ENCODE measurements around the gene SLC4A3. TPM values are rescaled to one million over a fixed set of nuclear protein-coding genes. Genes with fewer than 3 reads are reported as not detected.

SLC4A3 gene
- polyA plus RNA-seq, 10 donors: 5.6 to 11.7 (median 7.3) TPM

DNA sequence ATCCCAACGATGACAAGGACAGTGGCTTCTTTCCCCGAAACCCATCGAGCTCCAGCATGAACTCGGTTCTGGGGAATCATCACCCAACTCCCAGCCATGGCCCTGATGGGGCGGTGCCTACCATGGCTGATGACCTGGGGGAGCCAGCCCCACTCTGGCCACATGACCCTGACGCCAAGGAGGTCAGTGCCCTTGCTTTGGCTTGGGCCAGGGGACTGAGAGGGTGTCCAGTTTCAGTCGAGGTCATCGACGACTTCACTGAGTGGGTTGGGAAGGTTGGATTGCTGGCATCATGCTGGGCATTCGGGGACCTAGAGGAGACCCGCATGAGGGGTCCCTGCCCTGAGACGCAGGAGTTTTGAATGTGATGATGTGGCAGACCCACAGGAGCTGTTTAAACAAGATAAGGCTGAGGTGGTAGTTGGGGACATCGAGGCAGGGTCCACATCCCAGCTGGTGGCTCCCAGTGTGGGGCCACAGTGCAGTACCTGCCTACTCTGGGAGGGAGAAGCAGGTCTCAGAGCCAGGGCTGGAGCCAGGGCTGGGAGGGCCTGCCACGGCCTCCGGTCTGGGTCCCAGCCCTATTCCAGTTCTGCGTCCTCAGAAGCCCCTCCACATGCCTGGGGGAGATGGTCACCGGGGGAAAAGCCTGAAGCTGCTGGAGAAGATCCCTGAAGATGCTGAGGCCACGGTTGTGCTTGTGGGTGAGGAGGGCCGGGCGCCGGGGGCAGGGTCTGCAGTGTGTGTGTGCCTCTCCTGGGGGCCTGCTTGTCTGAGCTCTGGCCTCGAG is 6.0 kb downstream of the SLC4A3 start:
- DNase-seq: no peak

DNA sequence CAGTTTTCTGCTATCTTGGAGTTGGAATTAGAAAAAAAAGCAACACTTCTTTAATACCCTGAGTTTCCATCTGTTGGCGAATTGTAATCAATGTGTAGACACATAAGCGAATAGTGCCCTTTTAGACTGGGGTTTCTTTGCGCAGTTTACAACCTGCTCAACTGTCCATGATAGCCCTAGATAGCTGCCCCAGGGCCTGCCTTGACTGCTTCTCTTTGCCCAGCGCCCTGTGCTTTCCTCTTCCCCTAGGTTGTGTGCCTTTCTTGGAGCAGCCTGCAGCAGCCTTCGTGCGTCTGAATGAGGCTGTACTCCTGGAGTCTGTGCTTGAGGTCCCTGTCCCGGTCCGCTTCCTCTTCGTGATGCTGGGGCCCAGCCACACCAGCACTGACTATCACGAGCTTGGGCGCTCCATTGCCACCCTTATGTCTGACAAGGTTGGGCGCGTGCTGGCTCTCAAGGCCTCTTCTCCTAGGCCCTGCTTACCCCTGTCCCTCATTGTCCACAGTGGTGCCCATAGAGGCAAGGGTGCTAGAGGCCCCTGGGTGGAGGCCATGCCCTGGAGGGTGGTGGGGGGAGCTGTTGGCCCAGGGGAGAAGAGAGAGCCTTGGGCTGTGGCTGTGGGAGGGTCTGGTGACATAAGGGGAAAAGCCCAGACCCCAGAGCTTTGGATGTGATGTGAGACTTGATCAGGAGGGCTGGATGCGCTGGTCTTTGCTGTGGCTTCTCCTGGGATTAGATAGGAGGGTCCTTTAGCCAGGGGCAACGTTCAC is 6.9 kb downstream of the SLC4A3 start:
- no peak for DNase-seq

DNA sequence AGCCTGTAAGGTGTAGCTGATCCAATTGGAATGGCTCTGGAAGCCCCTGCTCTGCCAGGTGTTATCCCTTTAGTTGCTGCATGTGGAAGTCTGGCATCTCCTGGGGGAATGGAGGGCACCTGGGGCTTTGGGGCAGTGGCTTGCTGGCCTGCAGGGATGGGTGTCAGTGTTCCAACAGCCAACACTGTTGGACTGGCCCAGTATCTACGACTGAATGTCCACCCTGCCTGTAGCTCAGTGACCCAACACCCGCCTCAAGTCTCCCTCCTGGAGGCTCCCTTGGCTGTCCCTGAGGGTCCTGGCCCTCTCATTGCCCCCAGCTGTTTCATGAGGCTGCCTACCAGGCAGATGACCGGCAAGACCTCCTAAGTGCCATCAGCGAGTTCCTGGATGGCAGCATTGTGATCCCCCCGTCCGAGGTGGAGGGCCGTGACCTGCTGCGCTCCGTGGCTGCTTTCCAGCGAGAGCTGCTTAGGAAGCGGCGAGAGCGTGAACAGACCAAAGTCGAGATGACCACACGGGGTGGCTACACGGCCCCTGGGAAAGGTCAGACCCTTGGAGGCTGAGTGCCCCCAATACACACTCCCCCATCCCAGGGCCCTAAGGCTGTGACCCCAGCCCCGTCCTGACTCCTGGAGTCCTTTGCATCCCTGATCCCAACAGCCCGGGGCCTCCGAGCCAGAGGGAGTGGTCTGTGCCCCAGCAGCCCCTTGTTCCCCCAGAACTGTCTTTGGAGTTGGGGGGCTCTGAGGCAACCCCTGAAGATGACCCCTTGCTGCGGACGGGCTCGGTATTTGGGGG is 7.7 kb downstream of the SLC4A3 start:
- DNase-seq: no peak

DNA sequence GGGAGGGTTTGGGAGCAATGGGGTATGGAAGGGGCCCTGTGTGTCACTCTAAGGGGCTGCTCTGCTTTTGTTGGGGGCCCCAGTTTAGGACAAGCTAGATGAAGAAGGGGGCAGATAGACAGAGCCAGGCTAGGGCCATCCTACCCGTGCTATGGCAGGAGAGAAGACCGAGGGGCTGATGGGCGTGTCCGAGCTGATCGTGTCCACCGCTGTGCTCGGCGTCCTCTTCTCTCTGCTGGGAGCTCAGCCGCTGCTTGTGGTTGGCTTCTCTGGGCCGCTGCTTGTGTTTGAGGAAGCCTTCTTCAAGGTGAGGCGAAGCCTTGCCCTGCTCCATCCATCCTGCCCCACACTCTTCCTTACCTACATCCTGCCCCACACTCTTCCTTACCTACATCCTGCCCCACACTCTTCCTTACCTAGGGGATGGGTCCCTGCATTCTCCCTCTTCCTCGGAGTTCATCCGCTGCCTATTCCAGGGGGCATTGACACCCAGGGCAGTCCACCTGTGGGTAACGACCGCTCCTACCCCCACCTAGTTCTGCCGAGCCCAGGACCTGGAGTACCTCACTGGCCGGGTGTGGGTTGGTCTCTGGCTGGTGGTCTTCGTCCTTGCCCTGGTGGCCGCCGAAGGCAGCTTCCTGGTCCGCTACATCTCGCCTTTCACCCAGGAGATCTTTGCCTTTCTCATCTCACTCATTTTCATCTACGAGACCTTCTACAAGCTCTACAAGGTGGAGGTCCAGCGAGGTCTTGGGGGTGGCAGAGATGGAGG is 8.9 kb downstream of the SLC4A3 start:
- DNase-seq: no peak

GRCh38 chr2:219636941-219637841 is 9.8 kb downstream of the SLC4A3 start:
- DNase-seq: no peak

GRCh38 chr2:219637842-219638185 is 10.4 kb downstream of the SLC4A3 start:
- no peak for DNase-seq

- no peak for DNase-seq
Measured at GRCh38 chr2:219638217-219638947, 11.0 kb downstream of the SLC4A3 start.

GRCh38 chr2:219638948-219639755 is 11.7 kb downstream of the SLC4A3 start:
- DNase-seq: no peak

DNA sequence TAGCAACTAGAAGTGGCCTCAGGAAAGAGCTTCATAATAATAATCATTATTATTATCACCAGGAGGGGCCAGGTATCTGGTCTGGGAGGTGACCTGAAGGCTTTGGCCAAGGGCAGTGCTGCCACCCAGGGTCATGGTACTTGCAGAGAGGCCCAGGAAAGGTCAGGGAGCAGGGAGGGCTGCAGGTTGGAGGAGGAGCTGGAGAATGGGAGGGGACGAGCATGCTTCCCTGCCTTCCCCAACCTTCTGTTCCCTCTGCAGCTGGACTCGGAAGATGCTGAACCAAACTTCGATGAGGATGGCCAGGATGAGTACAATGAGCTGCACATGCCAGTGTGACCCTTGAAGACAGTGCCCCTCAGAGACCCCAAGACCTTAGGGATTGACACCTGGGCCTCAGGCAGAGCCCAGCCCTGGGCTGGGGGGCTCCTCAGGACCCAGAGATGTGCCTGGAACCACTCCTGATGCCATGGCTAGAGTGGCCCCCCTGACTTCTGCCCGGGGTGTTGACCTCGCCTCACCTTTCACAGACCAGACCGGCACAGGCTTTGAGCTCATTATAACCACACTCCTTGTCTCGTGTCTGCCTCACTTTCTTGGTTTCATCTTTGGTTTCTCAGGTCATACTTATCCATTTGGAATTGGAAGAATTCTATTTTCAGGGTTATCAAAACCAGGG is 14.1 kb downstream of the SLC4A3 start:
- DNase-seq: no peak

- peak in 1 of 3 donors; percentile 53 for DNase-seq
Measured at GRCh38 chr2:219642069-219642454, 14.6 kb downstream of the SLC4A3 start.

GRCh38 chr2:219642465-219643083 is 15.1 kb downstream of the SLC4A3 start:
- DNase-seq: peak; percentile 92 to 97 (median 95)

DNA sequence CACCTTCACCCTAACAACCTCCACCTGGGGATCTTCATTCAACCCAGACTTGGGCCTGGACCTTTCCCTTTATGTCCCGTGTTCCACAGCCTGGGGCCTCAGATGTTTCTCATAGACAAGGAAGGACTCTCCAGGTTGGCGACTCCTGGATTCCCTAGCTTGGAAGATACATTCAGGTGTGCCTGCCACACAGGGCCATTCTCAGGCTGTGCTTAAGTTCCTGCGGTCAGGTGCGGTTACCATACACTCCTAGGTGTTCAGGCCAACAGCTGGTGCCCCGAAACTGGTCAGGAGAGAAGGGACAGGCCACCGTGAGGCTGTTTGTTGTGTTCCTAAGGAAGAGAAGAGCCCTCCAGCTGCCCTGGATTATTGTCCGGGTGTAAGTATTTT is 15.6 kb downstream of the SLC4A3 start:
- DNase-seq: no peak

DNA sequence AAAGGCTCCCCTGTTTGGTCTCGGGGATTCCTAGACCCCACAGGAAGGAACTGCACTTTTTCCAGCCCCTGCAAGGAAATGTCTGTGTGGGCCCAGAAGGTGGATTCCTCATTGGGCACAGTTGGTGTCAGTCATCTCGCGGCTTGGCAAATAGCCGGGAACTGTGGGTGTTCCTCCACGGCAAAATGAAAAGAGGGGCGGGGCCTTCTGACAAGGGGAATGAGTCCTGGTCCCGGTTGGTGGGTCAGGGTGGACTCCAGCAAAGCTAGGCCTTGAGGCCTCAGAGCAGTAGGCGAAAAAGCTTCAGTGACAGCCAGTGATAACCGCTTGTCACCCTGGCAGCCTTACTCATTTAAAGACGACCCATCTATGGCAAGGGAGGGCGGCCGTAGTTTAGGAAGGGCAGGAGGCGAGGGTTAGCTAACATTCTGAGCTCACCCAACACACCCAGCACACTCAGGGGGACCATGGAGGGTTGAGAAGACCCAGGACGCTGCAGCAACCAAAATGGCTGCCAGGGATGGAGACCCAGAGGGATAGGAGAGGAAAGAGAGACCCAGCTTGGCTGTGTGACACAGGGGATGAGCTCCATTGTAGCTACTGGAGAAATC is 16.5 kb downstream of the SLC4A3 start:
- DNase-seq: no peak

- DNase-seq: peak in 1 of 3 donors; percentile 65
Measured at GRCh38 chr2:219644801-219645480, 17.5 kb downstream of the SLC4A3 start.

DNA sequence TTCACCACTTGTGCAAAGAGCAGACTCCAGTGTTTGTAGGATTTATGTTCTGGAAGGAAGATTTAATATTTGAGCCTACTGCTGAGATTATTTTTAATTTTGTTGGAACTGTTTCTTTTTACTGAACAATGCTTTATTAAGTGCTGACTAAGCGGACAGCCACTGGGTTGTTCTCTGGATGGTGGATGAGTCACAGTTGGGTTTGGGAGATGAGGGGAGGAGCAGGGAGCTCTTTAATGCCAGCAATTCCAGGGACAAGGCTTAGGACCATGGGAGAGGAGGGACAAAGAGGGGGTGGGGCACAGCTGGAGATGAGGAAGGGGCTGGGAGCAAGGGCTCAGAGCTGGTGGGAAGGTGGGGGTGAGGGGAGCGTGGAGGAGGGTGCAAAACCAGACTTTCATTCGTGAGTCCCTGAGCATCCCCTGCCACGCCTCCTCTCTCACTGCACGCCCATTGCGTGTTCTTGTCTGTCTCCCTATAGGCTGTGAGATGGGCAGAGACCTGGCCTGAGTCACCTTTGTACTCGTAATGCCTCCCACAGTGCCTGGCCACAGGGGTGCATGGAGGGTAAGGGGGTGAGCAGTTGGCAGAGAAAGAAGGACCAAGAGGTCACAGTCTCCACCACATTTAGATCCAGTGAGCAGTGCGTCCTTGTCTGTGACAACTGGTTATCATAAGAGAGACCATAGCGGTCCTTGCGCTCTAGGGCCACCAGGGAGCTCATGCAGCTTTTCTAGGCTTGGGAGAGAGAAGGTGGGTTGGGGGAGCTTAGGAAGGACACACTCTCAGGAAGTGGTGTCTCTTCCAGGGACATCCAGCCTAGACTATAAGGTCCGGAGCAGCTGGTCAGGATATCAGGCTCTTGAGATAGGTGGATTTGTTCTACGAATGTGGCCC is 18.4 kb downstream of the SLC4A3 start:
- no peak for DNase-seq

- no peak for DNase-seq
Measured at GRCh38 chr2:219648176-219648575, 20.7 kb downstream of the SLC4A3 start.
